ENCODE results near the gene CHD9.
"Not testable (repeated sequence)": the region's sequence is repeated elsewhere in the genome, so short reads cannot be mapped to it uniquely, and the experiment has no call there.

The CHD9 gene, protein sequence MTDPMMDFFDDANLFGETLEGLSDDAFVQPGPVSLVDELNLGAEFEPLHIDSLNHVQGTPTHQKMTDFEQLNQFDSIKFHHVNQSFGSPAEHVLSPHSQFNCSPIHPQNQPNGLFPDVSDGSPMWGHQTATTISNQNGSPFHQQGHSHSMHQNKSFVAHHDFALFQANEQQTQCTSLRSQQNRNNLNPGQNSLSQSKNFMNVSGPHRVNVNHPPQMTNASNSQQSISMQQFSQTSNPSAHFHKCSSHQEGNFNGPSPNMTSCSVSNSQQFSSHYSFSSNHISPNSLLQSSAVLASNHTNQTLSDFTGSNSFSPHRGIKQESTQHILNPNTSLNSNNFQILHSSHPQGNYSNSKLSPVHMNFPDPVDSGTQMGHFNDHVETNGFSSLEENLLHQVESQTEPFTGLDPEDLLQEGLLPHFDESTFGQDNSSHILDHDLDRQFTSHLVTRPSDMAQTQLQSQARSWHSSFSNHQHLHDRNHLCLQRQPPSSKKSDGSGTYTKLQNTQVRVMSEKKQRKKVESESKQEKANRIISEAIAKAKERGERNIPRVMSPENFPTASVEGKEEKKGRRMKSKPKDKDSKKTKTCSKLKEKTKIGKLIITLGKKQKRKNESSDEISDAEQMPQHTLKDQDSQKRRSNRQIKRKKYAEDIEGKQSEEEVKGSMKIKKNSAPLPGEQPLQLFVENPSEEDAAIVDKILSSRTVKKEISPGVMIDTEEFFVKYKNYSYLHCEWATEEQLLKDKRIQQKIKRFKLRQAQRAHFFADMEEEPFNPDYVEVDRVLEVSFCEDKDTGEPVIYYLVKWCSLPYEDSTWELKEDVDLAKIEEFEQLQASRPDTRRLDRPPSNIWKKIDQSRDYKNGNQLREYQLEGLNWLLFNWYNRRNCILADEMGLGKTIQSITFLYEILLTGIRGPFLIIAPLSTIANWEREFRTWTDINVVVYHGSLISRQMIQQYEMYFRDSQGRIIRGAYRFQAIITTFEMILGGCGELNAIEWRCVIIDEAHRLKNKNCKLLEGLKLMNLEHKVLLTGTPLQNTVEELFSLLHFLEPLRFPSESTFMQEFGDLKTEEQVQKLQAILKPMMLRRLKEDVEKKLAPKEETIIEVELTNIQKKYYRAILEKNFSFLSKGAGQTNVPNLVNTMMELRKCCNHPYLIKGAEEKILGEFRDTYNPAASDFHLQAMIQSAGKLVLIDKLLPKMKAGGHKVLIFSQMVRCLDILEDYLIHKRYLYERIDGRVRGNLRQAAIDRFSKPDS (N-terminal part only)

GRCh38 chr16:53054670-53055485 lies at the start of gene CHD9:
TSS of gene CHD9 (plus strand) at chr16:53054991. CDS start at chr16:53156090, 101,099 bp downstream.
- DNase-seq (ENCODE audit: low read depth), result peak; percentile 73

- DNase-seq (ENCODE audit: low read depth), result no peak
These were observed 47.7 kb upstream of the CHD9 start for GRCh38 chr16:53007095-53007494.

- no peak for DNase-seq (ENCODE audit: low read depth)
These were observed 40.5 kb upstream of the CHD9 start for GRCh38 chr16:53014287-53014686.

GRCh38 chr16:53018834-53019416 lies 35.9 kb upstream of the CHD9 start:
- no peak for DNase-seq (ENCODE audit: low read depth)

DNA sequence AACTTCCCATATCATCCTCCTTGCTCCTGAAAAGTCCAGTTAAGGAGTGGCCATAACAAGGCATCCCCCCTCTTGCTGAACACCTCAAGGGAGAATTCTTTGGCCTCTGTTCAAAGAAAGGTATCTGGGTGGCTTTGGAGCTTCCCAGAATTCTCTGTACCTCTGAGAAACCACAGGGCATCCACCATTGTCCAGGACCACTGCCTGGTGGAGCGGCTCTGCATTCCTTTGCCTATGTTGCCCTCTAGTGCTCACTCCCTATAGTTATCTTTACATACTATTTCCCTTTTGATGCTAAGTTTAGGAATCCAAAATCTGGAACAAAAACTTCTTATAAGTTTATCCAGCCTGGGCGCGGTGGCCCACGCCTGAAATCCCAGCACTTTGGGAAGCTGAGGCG lies 32.4 kb upstream of the CHD9 start:
- DNase-seq (ENCODE audit: low read depth), result no peak

DNA sequence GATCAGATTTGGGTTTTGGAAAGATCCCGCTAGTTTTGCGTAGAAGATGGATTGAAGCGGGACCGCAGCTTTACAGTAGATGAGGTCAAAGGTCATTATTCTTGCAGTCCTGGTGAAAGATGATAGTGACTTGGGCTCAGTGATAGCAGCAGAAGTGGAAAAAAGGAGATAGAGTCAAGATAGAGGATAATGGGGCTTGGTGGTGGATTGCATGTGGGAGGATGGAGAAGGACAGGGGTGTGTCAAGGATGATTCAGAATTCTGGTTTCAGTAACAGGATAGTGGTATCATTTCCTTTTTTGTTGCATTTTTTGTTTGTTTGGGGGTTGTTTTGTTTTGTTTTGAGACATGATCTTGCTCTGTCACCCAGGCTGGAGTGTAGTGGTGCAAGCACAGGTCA lies 30.7 kb upstream of the CHD9 start:
- DNase-seq (ENCODE audit: low read depth), result no peak

DNA sequence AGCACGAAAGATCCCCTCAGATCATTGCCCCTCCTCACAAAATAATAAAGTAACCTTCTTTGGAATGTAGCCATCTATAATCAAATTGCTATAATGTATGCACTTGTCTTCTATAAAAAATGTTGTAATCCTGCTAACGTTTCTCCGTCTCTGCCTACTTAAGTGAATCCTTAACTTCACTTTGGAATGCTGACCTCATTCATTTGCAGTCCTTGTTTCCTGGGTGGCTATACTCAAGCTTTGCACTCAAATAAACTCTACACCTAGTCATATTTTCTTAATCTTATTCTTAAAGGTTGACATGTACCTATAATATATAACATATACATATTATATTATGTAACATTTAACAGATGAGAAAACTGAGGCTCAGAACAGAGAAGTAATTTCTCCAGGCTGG lies 24.8 kb upstream of the CHD9 start:
- no peak for DNase-seq (ENCODE audit: low read depth)

DNA sequence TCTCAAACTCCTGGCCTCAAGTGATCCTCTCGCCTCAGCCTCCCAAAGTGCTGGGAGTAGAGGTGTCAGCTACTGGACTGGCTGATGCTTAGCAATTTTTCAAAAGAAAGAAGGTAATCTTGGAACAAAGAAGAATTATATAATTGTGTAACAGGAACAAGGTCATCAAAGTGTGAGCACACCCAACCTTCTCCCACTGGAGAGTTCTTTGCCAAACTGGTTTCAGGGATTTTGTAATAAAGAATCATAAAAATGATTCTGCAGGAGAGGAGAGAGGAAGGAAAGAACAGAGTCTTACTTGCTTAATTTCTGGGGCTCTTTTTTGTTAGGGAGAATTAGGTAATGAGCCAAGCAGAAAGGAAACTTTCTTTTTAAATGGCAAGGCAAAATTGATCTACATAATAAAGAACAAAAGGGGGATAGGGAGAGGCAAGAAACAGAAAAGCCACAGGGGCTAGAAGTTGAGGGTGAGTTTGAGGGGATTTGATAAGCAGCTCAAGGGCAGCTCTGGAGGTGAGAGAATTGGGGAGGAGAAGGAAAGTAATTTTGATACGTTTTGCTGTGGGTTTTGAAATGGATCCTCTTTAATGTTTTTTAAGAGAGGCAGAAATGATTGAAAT lies 23.4 kb upstream of the CHD9 start:
- no peak for DNase-seq (ENCODE audit: low read depth)

DNA sequence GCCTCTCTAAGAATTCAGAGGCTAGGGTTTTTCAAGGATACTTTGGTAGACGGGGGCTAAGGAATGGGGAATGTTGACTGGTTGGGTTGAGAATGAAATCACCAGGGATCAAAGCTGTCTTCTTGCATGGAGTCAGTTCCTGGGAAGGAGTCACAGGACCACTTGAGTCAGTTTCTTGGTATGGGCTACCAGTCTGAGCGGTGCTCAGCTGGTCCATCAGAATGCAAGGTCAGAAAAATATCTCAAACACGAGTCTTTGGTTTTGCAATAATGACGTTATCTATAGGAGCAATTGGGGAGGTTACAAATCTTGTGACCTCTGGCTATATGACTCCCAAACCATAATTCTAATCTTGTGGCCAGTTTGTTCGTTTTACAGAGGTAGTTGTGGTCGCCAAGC lies 20.5 kb upstream of the CHD9 start:
- no peak for DNase-seq (ENCODE audit: low read depth)

GRCh38 chr16:53035176-53035942 lies 19.4 kb upstream of the CHD9 start:
- DNase-seq (ENCODE audit: low read depth), result no peak

- DNase-seq (ENCODE audit: low read depth), result no peak
These were observed 18.7 kb upstream of the CHD9 start for GRCh38 chr16:53036066-53036465.

GRCh38 chr16:53036711-53037110 lies 18.1 kb upstream of the CHD9 start:
- not testable (repeated sequence) for DNase-seq (ENCODE audit: low read depth)

DNA sequence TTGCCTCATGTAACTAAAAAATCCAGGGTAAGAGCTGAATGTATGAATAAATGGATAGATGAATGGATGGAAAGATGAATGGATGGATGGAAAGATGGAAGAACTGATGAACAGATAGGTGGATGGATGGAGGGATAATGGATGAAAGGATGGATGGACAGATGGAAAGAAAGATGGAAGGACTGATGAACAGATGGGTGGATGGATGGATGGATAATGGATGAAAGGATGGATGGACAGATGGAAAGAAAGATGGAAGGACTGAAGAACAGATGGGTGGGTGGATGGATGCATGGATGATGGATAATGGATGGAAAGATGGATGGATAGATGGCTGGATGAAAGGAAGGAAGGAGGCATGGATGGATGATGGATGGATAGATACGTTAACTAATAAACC lies 14.0 kb upstream of the CHD9 start:
- DNase-seq (ENCODE audit: low read depth), result no peak

- no peak for DNase-seq (ENCODE audit: low read depth)
These were observed 13.3 kb upstream of the CHD9 start for GRCh38 chr16:53041320-53042051.

DNA sequence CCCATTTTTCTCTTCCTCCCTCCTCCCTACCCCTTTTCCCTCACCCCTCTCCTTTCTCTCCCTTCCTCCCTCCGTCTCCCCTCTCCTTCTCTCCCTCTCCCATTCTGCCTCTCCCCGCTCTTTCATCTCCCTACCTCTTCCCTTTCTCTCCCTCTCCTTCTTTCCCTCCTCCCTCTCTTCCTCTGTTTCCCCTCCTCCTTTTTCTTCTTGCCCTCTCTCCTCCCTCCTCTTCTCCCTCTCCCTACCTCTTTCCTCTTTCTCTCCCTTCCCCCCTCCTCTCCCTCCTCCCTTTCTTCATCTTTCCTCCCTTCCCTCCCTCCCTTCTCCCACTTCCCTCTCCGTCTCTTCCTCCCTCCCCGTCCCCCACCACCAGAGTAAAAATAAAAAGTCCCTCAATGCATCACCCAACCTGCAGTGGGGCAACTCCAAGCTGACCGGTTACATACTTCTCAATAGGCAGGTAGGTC lies 12.5 kb upstream of the CHD9 start:
- DNase-seq (ENCODE audit: low read depth), result no peak

DNA sequence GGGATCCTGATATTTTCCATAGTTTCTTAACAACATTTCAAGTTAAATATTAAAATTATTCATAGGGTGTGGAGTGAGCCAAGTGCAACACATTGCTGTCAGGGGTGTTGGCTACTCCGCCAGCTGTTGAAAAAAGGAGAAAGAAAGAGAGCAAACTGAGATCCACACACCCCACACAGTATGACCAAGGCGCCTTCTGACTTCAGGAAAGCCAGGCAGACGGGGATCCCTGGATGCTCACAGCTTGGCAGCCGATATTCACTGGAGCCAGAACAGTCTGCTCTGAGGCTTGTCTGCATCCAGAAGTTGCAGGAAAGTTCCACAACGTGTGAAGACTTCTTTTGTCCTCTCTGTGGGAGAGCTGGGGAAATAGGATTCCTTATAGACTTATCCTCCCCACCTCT lies 11.4 kb upstream of the CHD9 start:
- no peak for DNase-seq (ENCODE audit: low read depth)

DNA sequence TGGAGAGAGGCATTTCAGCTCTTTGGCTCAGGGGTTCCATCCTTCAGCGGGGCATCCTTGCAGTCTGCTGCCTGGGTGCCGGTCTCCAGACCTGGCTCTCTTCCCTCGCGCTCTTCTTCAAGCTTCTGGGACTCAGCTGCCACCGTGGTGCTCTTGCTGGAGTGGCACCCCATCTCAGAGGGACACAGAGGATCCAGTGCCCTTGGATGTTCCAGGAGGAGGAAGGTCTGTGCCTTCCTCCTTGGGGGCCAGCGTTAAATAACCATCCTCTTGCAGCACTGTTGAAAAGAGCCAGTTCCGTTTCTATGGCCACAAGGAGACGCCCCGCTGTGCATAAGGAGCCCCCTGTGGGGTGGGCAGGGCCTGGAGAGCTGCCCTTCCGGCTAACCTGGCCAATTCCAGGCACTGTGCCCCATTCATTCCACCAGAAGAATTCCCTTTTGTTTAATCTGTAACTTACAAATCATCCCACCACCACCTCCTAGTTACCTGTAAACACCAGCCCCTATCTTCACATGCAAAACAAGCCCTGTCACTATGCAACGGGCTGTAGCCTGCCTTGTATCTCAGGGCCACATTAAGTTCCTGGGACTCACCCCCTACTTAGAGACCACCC lies 10.7 kb upstream of the CHD9 start:
- DNase-seq (ENCODE audit: low read depth), result peak; percentile 8

- DNase-seq (ENCODE audit: low read depth), result no peak
These were observed 9.2 kb upstream of the CHD9 start for GRCh38 chr16:53045341-53046220.

Measured in CMK (cell line).